K562 (cell line): Measurements from ENCODE around the gene ARL10. TPM values are rescaled to one million over a fixed set of nuclear protein-coding genes. Genes with fewer than 3 reads are reported as not detected.

Experiments used
- ATAC-seq: fragments of 200-7000 bp; cut with Tn5 transposase; 3 replicates; pipeline ENCODE4 v1.9.1; 2020; ENCODE audit warnings: moderate library complexity
- BruUV-seq: library from RNA; stranded (reverse); fragments of 400-500 nt; replicated peaks from 2 replicates; lab custom pipeline; 2021; lab: Mats Ljungman, UMichigan
- CTCF ChIA-PET: fragments of 300-600 bp; formaldehyde crosslinking; extraction: SDS; loops from one replicate; lab custom pipeline; 2021; ENCODE audit warnings: low intra/inter-chr PET ratio; lab: Yijun Ruan, JAX
- POLR2A ChIA-PET: fragments of 300-600, 350-650 bp; sonication (Branson Sonifier 250); formaldehyde crosslinking; extraction: SDS; loops from one replicate; lab custom pipeline; 2021; ENCODE audit warnings: antibody characterized with exemption, inconsistent platforms; lab: Yijun Ruan, JAX
- DNase-seq, 4 experiments: peaks; one replicate each; pipeline versions ENCODE4 v3.0.0 to v3.0.0-alpha.2; 2011 to 2018; ENCODE audit warnings: low spot score in 3 of 4, mixed read lengths in 3 of 4; ENCODE audit errors: extremely low read depth in 1 of 4
- FAIRE-seq: peaks from 2 replicates; lab custom pipeline; 2011; peaks lifted over from hg19 to GRCh38; lab: Jason Lieb, UNC
- H2AFZ ChIP-seq: 2 replicates; pipeline ENCODE4 v1.6.0; 2011; ENCODE audit warnings: low read depth, low read length, control low read depth, inconsistent platforms
- H3K27ac ChIP-seq: fragments of 200-600 bp; 3 replicates; pipeline ENCODE4 v1.8.0; 2011; ENCODE audit warnings: low read depth, mild to moderate bottlenecking, control low read depth, inconsistent platforms, low read length, moderate library complexity, mixed read lengths; ENCODE audit errors: extremely low read depth
- H3K27me3 ChIP-seq, 2 experiments: fragments of 300-600 bp in 1 of 2; 2 replicates in 1 of 2; 3 replicates in 1 of 2; pipeline versions ENCODE4 v1.6.0 to v1.8.0; 2011; ENCODE audit warnings: inconsistent platforms in 2 of 2, low read length in 2 of 2, mild to moderate bottlenecking in 1 of 2, mixed read lengths in 1 of 2, moderate library complexity in 1 of 2; ENCODE audit not compliant: control insufficient read depth in 2 of 2, insufficient read depth in 2 of 2
- H3K36me3 ChIP-seq: fragments of 300-600 bp; 3 replicates; pipeline ENCODE4 v1.8.0; 2011; ENCODE audit warnings: mild to moderate bottlenecking, low read length, inconsistent platforms; ENCODE audit not compliant: control insufficient read depth, insufficient read depth
- H3K4me1 ChIP-seq, 2 experiments: fragments of 200-600 bp in 1 of 2; replicated peaks in 1 of 2; 2 replicates in 1 of 2; 3 replicates in 1 of 2; pipeline versions ENCODE4 v1.5.1 to v1.8.0; 2011; ENCODE audit warnings: inconsistent platforms in 2 of 2, low read length in 2 of 2, mild to moderate bottlenecking in 1 of 2, mixed read lengths in 1 of 2, moderate library complexity in 1 of 2; ENCODE audit not compliant: control insufficient read depth in 2 of 2, insufficient read depth in 2 of 2
- H3K4me2 ChIP-seq: 2 replicates; pipeline ENCODE4 v1.6.1; 2011; ENCODE audit warnings: low read length, control low read depth, inconsistent platforms, mixed read lengths; ENCODE audit not compliant: insufficient read depth
- H3K4me3 ChIP-seq: fragments of 200-600 bp; sonication (generic), shearing (Covaris generic); 2 replicates; pipeline ENCODE4 v1.5.1; 2016; ENCODE audit warnings: control low read depth, inconsistent platforms
- H3K79me2 ChIP-seq: fragments of 200-600 bp; 3 replicates; pipeline ENCODE4 v1.8.0; 2011; ENCODE audit warnings: low read length, inconsistent platforms; ENCODE audit not compliant: control insufficient read depth, insufficient read depth
- H3K9ac ChIP-seq, 2 experiments: 2 replicates each; pipeline versions ENCODE4 v1.6.0 to v1.6.1; 2011; ENCODE audit warnings: low read depth in 2 of 2, low read length in 2 of 2, control low read depth in 1 of 2, inconsistent platforms in 1 of 2, mild to moderate bottlenecking in 1 of 2, mixed read lengths in 1 of 2; ENCODE audit not compliant: insufficient read depth in 1 of 2
- H3K9me1 ChIP-seq: one replicate; pipeline ENCODE4 v1.6.0; 2011; ENCODE audit warnings: inconsistent platforms, mild to moderate bottlenecking, low read length, moderate library complexity; ENCODE audit not compliant: control insufficient read depth, insufficient read depth
- H3K9me3 ChIP-seq: replicated peaks from 2 replicates; pipeline ENCODE4 v1.5.1; 2011; ENCODE audit warnings: low read depth, low read length, inconsistent platforms; ENCODE audit not compliant: control insufficient read depth, insufficient read depth
- H4K20me1 ChIP-seq: replicated peaks from 2 replicates; pipeline ENCODE4 v1.6.1; 2011; ENCODE audit warnings: low read length, inconsistent platforms, mixed read lengths; ENCODE audit not compliant: control insufficient read depth, insufficient read depth
- CEBPG ChIP-seq, 3 experiments: fragments of 200-800 bp in 1 of 3; sonication (Bioruptor generic) in 1 of 3; sonication (generic) in 1 of 3; formaldehyde crosslinking in 1 of 3; IDR thresholded peaks in 2 of 3; conservative IDR thresholded peaks in 1 of 3; 2 replicates each; pipeline versions ENCODE4 v1.6.1 to v1.8.0; 2016 to 2022; ENCODE audit warnings: missing compliant biosample characterization in 2 of 3, missing genetic modification characterization in 2 of 3, mild to moderate bottlenecking in 1 of 3, missing genetic modification reagents in 1 of 3
- ELF2 ChIP-seq: fragments of 250-450 bp; sonication (Bioruptor Pico); IDR thresholded peaks from 2 replicates; pipeline ENCODE4 v1.5.0; 2021; ENCODE audit warnings: mild to moderate bottlenecking
- ELF4 ChIP-seq: fragments of 450-650 bp; formaldehyde crosslinking; IDR thresholded peaks from 2 replicates; pipeline ENCODE4 v1.4.0; 2022; ENCODE audit warnings: missing genetic modification characterization
- GATAD2B ChIP-seq: fragments of 450-650 bp; IDR thresholded peaks from 2 replicates; pipeline ENCODE4 v1.6.1; 2017; ENCODE audit warnings: mild to moderate bottlenecking, borderline replicate concordance
- RBM15 ChIP-seq: fragments of 200-400 bp; formaldehyde crosslinking; IDR thresholded peaks from 2 replicates; pipeline ENCODE4 v1.6.1; 2018; ENCODE audit warnings: mild to moderate bottlenecking, low read length, moderate library complexity; ENCODE audit not compliant: insufficient read depth
- SETDB1 ChIP-seq: IDR thresholded peaks from one replicate; pipeline ENCODE4 v1.6.1; 2012; ENCODE audit warnings: low read length, control low read depth, inconsistent platforms
- SIN3B ChIP-seq: fragments of 450-650 bp; IDR thresholded peaks from 2 replicates; pipeline ENCODE4 v1.6.1; 2017; ENCODE audit warnings: low read depth, mild to moderate bottlenecking, moderate library complexity
- TAF1 ChIP-seq: IDR thresholded peaks from 2 replicates; pipeline ENCODE4 v1.6.1; 2011; ENCODE audit warnings: mild to moderate bottlenecking, low read length, moderate library complexity; ENCODE audit not compliant: insufficient read depth, control insufficient read depth, severe bottlenecking; ENCODE audit errors: extremely low read depth
- ZBTB8A ChIP-seq: fragments of 450-650 bp; IDR thresholded peaks from 2 replicates; pipeline ENCODE4 v1.6.1; 2018; ENCODE audit warnings: mild to moderate bottlenecking, moderate library complexity; ENCODE audit not compliant: partially characterized antibody
- ZC3H4 ChIP-seq: sonication (generic); formaldehyde crosslinking; IDR thresholded peaks from 2 replicates; pipeline ENCODE4 v1.9.0; 2021; ENCODE audit warnings: missing genetic modification reagents, borderline replicate concordance
- ZNF431 ChIP-seq: sonication (generic); formaldehyde crosslinking; IDR thresholded peaks from 2 replicates; pipeline ENCODE4 v1.8.0; 2022; ENCODE audit warnings: mild to moderate bottlenecking, missing genetic modification reagents
- WGBS: fragments of 100-300 bp; shearing (Covaris generic); methylation state at CpG from one replicate; pipeline ENCODE4 v1.1.6; 2016; ENCODE audit warnings: low coverage, mixed read lengths; ENCODE audit not compliant: insufficient coverage; ENCODE audit errors: missing lambda C conversion rate; 5-methylcytosine and 5-hydroxymethylcytosine counted together
- in situ Hi-C: fragments of 300-500 bp; cut with MboI; formaldehyde crosslinking; loops from 4 replicates; pipeline ENCODE4 v1.15.0; 2018; ENCODE audit warnings: inconsistent platforms, mixed read lengths
- intact Hi-C: fragments of 100-400 bp; cut with micrococcal nuclease; formaldehyde crosslinking; loops from 2 replicates; pipeline ENCODE4 v1.14.2; 2022
- polyA plus RNA-seq, 8 experiments: library from polyadenylated mRNA; depleted of rRNA in 4 of 8; stranded (reverse) in 5 of 8; unstranded in 3 of 8; fragments of >200 nt; fragmentation: Nextera tagmentation in 2 of 8; fragmentation: Illumina TruSeq in 1 of 8; extraction: Ambion mirVana in 2 of 8; extraction: Trizol in 1 of 8; gene quantifications; 2 replicates each; pipeline versions ENCODE4 v1.2.1 to v1.2.3, GENCODE V29; 2011 to 2014; ENCODE audit warnings: inconsistent platforms in 1 of 8, missing spikeins in 1 of 8
- total RNA-seq, 7 experiments: library from RNA; depleted of rRNA in 6 of 7; stranded (reverse); fragments of >200 nt in 6 of 7; fragmentation: Illumina TruSeq in 2 of 7; extraction: Trizol in 2 of 7; gene quantifications; 2 replicates each; pipeline versions ENCODE4 v1.2.1 to v1.2.3, GENCODE V29; 2011 to 2021; ENCODE audit warnings: low replicate concordance in 1 of 7
- TF ChIP-seq, protein P1 (sequence below), 3 experiments: fragments of 200-800 bp in 1 of 3; fragments of 250-450 bp in 1 of 3; fragments of 450-650 bp in 1 of 3; sonication (Bioruptor Pico) in 1 of 3; sonication (Bioruptor generic) in 1 of 3; formaldehyde crosslinking in 1 of 3; IDR thresholded peaks; 2 replicates each; pipeline versions ENCODE4 v1.6.1 to v1.8.0; 2016 to 2022; ENCODE audit warnings: mild to moderate bottlenecking in 2 of 3, missing genetic modification characterization in 2 of 3, missing compliant biosample characterization in 1 of 3, moderate library complexity in 1 of 3
- TF ChIP-seq, protein P2 (sequence below): sonication (generic); formaldehyde crosslinking; IDR thresholded peaks from 2 replicates; pipeline ENCODE4 v1.8.1; 2022; ENCODE audit warnings: missing genetic modification reagents

ARL10 gene
- total and polyA plus RNA-seq, 9 of the 15 experiments (the other 6 are each of a cell fraction or from before 2014, with no cell fraction given): under 0.01 to 0.40 (median 0.34) TPM; not detected in 3

DNA sequence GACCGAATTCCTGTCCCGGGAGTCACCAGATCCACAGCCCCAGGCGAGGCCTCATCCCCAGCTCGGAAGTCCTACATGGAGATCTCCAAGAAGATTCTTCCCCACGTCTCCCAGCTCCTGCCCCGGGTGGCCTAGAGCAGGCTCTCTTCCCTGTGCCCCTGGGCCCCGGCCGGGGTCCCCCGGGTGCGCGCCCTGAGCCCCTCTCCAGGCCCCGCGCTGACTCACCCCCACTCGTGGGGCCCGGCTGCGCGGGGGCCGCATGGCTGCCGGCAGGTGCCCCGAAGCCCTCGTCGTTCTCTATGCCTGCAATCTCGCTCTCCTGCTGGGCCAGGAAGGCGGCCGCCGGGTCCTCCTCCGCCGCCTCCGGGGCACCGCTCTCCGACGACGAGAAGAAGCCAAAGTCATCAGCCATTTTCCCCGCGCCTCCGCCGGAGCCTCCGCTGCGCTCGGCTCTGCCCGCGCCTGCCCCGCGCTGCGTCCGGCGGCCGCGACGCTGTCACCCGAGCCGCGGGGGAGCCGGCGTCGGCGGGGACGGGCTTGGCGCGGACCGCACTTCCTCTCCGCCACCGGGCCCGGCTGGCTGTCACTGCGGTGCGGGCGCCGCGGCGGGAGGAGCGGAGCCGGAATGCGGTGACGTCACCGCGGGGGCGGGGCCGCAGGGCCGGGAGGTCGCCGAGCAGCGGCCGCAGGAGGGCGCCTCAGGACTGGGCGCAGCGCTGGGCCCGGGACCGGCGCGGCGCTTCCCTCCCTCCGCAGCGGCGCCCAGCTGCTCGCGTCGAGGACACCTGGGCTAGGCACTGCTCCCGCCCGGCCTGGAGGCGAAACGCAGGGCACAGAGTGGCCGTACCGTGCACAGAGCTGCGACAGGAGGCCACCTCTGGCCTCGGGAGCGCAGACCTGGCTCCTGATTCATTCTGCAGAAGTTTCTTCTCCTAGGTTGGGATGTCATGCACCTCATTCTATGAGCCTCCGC is 51.0 kb downstream of the ARL10 start, which contains the start of gene CLTB:
Gene CLTB (minus strand): TSS at position 588 of the 973 bp plus-strand sequence. CDS start 176 bp downstream, at position 412.
- peak; percentile 98 for ATAC-seq
- peak within 1 kb of the TSS; percentile 79 for H3K4me2 ChIP-seq
- H3K36me3 ChIP-seq: peaks cover 7% of the 10 kb centered on the region; the same call in 1 of the 3 replicates
- peaks cover 12 to 17% of the 10 kb centered on the region in 2 experiments; a peak in 4 of 5 replicates for H3K4me1 ChIP-seq
- ChIA-PET POLR2A (interaction anchor here (0.6 to 1.7 kb wide), 6 partner anchors 9 to 365 kb away, joined by 3 to 7 read pairs (median 4); partner anchors contain the start of gene KIAA1191), CTCF (interaction anchor here (0.6 to 1.7 kb wide), 8 partner anchors 9 to 195 kb away, joined by 3 to 11 read pairs (median 5); partner anchors contain the start of gene GPRIN1)
- no TSS peak for BruUV-seq
- H3K9ac ChIP-seq: peak within 1 kb of the TSS; percentile 71 to 91
- peak; percentile 48 for FAIRE-seq
- peaks cover 4% of the 10 kb centered on the region for H3K9me1 ChIP-seq
- peak within 1 kb of the TSS; percentile 89 for H3K4me3 ChIP-seq
- peak; percentile 92 to 95 (median 92) for DNase-seq
- 3% methylated on average over 46 of the region's 107 CpGs for WGBS
- peak within 1 kb of the TSS; percentile 83 for H3K27ac ChIP-seq
- H4K20me1 ChIP-seq: peaks cover 3% of the 10 kb centered on the region; the same call in 1 of the 2 replicates
- no peaks in the 10 kb centered on the region for H3K27me3 ChIP-seq
- peaks cover 4% of the 10 kb centered on the region for H3K9me3 ChIP-seq
- peaks cover 21% of the 10 kb centered on the region for H3K79me2 ChIP-seq
- H2AFZ ChIP-seq: peak within 1 kb of the TSS; percentile 93
- intact Hi-C loops (loop anchor here (1.0 to 10.0 kb wide), 5 partner anchors 32 to 201 kb away; partner anchors contain the start of gene FAF2), in situ Hi-C loops (no loop called here)
- no peak for TF ChIP-seq CEBPG (CRISPR knock-in tag; IDR thresholded peaks at IDR 0.05)
- no peak for TF ChIP-seq CEBPG (tag; conservative IDR thresholded peaks at IDR 0.05 in 1 of 2, IDR thresholded peaks at IDR 0.05 in 1 of 2)
- TF ChIP-seq, protein P1, sequence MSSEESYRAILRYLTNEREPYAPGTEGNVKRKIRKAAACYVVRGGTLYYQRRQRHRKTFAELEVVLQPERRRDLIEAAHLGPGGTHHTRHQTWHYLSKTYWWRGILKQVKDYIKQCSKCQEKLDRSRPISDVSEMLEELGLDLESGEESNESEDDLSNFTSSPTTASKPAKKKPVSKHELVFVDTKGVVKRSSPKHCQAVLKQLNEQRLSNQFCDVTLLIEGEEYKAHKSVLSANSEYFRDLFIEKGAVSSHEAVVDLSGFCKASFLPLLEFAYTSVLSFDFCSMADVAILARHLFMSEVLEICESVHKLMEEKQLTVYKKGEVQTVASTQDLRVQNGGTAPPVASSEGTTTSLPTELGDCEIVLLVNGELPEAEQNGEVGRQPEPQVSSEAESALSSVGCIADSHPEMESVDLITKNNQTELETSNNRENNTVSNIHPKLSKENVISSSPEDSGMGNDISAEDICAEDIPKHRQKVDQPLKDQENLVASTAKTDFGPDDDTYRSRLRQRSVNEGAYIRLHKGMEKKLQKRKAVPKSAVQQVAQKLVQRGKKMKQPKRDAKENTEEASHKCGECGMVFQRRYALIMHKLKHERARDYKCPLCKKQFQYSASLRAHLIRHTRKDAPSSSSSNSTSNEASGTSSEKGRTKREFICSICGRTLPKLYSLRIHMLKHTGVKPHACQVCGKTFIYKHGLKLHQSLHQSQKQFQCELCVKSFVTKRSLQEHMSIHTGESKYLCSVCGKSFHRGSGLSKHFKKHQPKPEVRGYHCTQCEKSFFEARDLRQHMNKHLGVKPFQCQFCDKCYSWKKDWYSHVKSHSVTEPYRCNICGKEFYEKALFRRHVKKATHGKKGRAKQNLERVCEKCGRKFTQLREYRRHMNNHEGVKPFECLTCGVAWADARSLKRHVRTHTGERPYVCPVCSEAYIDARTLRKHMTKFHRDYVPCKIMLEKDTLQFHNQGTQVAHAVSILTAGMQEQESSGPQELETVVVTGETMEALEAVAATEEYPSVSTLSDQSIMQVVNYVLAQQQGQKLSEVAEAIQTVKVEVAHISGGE (CRISPR knock-in tag; IDR thresholded peaks at IDR 0.05): peak in 2 of 3 experiments; percentile 62 to 82; a peak in 4 of 6 replicates
- TF ChIP-seq ZBTB8A: no peak
- TF ChIP-seq ZNF431 (CRISPR knock-in tag): peak; percentile 61; the same call in 1 of the 2 replicates
- peak; percentile 98 for TF ChIP-seq GATAD2B
- no peak for TF ChIP-seq ELF2 (CRISPR knock-in tag)
- TF ChIP-seq SIN3B: peak; percentile 77
- peak; percentile 82 for TF ChIP-seq TAF1
- TF ChIP-seq ZC3H4 (CRISPR knock-in tag): no peak
- TF ChIP-seq, protein P2, sequence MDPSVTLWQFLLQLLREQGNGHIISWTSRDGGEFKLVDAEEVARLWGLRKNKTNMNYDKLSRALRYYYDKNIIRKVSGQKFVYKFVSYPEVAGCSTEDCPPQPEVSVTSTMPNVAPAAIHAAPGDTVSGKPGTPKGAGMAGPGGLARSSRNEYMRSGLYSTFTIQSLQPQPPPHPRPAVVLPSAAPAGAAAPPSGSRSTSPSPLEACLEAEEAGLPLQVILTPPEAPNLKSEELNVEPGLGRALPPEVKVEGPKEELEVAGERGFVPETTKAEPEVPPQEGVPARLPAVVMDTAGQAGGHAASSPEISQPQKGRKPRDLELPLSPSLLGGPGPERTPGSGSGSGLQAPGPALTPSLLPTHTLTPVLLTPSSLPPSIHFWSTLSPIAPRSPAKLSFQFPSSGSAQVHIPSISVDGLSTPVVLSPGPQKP (CRISPR knock-in tag): no peak
- no peak for TF ChIP-seq ELF4 (CRISPR knock-in tag)
- no peak for TF ChIP-seq SETDB1
- no peak for TF ChIP-seq RBM15
